Subcutaneous abdominal adipose tissue (tissue), 5 donors: ENCODE results near the gene MYL5.

Experiments used
- H3K27ac ChIP-seq: one replicate; pipeline ENCODE4 v1.7.0; 2013; ENCODE audit warnings: low read depth, mild to moderate bottlenecking, inconsistent platforms, low read length, moderate library complexity
- H3K27me3 ChIP-seq, 5 donors: one replicate each; pipeline ENCODE4 v1.7.0; 2013; ENCODE audit warnings: low read length in 5 of 5, inconsistent platforms in 1 of 5; ENCODE audit not compliant: control insufficient read depth in 5 of 5, insufficient read depth in 4 of 5
- H3K36me3 ChIP-seq, 5 donors: one replicate each; pipeline ENCODE4 v1.7.0; 2013; ENCODE audit warnings: low read length in 5 of 5; ENCODE audit not compliant: control insufficient read depth in 5 of 5, insufficient read depth in 5 of 5
- H3K4me1 ChIP-seq, 5 donors: one replicate each; pipeline ENCODE4 v1.7.0; 2013; ENCODE audit warnings: low read length in 5 of 5, mild to moderate bottlenecking in 3 of 5, moderate library complexity in 1 of 5; ENCODE audit not compliant: control insufficient read depth in 5 of 5, insufficient read depth in 5 of 5
- H3K4me3 ChIP-seq, 5 donors: one replicate each; pipeline ENCODE4 v1.7.0; 2013; ENCODE audit warnings: low read length in 5 of 5, low read depth in 1 of 5
- H3K9ac ChIP-seq, 5 donors: one replicate each; pipeline ENCODE4 v1.7.0; 2013; ENCODE audit warnings: low read length in 5 of 5, mild to moderate bottlenecking in 4 of 5, moderate library complexity in 3 of 5
- H3K9me3 ChIP-seq, 5 donors: one replicate each; pipeline ENCODE4 v1.7.0; 2013; ENCODE audit warnings: low read length in 5 of 5; ENCODE audit not compliant: control insufficient read depth in 5 of 5
- donor health status: healthy.
- donor health status: healthy.
- donor health status: healthy.
- donor health status: healthy.
- donor health status: healthy.

Gene MYL5

DNA sequence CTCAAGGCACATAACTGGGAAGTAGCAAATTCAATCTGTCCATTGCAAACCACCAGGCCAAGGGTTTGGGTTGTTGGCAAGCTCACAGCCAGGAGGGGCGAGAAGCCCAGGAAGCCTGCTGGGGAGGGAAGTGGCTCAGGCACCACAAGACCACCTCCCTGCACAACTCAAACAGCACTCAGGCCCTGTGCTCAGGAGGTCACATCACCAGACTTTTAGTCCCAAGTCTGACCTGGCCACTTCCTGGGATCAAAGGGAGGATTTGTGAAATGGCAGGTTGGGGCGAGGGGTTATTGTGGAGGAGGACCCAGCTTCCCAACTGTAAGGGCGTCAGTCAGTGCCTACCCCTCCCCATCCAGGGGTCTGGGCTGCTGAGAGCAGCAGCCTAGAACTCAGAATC is 2.6 kb upstream of the MYL5 start:
- Histone ChIP-seq H3K27ac (no peak overlapping the region), H3K9me3 (no peaks in the 10 kb centered on the region), H3K4me1 (peaks cover 2 to 24% (median 20%) of the 10 kb centered on the region in 5 donors), H3K36me3 (peaks cover 0 to 22% (median 19%) of the 10 kb centered on the region in 5 donors), H3K4me3 (no peak overlapping the region), H3K9ac (no peak overlapping the region), H3K27me3 (peaks cover 0 to 2% (median 0%) of the 10 kb centered on the region in 5 donors)

DNA sequence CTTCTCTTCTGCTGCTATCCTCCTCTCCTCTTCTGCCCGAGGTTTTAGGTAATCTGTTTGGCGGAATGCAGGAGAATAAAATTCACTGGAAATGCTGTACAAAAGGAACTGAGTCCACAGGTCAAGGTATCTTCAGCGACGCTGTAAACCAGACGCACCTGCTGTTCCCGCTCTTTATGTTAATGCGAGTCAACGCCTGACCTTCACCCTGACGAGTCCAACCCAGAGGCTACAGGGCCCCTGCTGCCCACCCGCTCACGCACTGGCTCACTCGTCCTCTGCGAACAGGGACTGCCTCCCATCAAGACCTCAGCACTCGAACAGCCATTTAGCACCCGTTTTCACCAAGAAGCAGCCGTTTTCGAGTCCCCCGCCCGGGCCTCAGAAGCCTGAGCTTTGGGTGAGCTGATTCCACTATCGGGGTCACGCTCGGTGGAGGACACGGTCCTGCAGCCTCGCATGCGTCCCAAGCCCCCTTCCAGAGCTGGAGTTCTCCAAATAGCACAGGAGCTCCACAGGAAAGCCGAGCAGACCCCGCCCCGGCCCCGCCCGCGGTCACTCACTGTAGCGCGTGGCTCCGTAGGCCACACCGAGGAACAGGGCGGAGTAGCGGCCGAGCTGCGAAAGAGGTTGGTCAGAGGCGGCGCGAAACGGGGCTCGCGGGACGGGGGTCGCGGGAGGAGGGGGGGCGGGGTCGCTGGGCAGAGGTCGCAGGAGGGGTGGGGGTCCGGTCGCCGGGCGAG is 822 bp upstream of the MYL5 start:
- H3K27me3 ChIP-seq, result no peaks in the 10 kb centered on the region
- H3K4me3 ChIP-seq, result peak overlapping the region; percentile 48 to 92 (median 72)
- peaks cover 0 to 22% (median 19%) of the 10 kb centered on the region in 5 donors for H3K36me3 ChIP-seq
- H3K4me1 ChIP-seq, result peaks cover 3 to 29% (median 25%) of the 10 kb centered on the region in 5 donors
- no peaks in the 10 kb centered on the region for H3K9me3 ChIP-seq
- H3K27ac ChIP-seq, result peak overlapping the region; percentile 30
- peak overlapping the region; percentile 16 to 90 (median 71) for H3K9ac ChIP-seq

DNA sequence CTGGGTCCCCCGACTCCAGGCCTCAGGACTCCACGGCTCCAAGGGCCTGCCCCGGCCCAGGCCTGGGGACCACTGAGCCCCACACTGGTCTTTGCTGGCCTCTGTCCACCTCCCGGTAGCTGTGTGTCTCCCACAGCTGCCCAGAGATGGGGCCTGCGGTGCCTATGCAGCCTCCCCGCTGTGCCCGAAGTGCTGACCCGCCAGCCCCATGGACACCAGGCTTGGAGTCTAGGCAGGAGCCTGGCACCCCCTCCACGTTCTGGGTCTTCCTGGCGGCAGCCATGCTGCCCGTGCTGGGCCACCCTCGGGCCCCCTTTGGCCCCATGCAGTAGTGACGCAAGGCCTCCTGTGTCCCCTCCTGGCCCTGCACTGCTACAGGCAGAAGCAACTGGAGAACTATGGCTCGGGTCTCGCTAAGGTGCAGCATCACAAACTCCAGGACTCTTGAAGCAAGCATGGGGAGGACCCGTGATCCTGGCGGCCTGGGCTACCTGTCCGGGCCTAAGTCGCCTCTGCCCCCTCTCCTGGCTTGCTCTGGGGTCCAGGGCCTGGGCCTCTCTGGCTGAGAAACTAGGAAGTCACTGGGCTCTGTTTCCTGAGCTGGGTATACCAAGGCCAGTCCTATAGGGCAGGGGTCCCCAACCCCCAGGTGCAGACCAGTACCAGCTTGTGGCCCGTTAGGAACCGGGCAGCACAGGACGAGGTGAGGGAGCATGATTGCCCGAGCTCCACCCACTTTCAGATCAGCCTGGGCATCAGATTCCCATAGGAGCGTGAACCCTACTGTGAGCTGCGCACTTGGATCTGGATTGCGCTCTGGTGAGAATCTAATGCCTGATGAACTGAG is 917 bp downstream of the MYL5 start:
- Histone ChIP-seq H3K9me3 (no peaks in the 10 kb centered on the region), H3K36me3 (peaks cover 0 to 22% (median 19%) of the 10 kb centered on the region in 5 donors), H3K4me3 (peak overlapping the region in 4 of 5 donors; percentile 76 to 92 (median 84)), H3K27me3 (no peaks in the 10 kb centered on the region), H3K9ac (peak overlapping the region; percentile 63 to 100 (median 99)), H3K4me1 (peaks cover 3 to 33% (median 26%) of the 10 kb centered on the region in 5 donors), H3K27ac (peak overlapping the region; percentile 97)

DNA sequence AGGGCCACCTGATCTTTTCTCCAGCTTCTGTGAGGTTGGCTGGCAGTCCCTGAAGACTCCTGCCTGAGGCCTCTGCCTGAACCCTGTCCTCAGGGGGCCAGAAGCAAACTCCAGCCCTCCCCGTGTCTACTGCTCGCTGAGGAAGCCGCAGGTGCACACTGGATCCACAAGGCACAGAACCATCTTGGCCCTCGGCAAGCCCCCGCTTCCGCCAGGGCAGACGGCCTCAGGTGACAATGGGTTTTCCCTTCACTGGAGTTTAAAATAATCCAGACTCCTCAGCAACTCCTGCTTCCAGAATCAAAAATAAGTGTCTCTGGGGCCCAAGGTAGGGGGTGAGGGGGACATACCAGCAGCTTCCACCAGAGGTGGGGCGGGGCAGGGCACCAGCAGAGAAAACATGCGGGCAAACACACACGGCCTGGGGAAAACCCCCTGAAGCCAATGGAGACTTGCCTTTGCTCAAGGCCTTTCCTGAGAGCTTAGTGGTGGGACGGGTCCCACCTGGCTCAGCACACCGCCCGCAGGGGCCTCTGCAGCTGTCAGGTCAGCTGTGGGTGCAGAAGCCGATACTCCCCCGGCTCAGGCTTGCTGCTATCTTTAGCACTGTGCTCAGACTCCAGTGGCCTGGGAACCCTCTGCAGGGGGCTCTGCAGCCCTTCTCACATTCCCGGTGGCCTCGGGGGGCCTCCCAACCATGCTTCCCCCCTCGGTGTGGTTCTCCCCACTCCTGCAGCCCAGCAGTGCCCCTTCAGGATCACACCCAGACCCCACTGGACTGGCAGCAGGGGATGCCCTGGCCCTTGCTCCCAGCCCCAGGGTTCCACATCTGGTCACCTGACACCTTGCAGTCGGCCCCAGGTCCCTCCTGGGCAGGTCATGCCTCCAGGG is 1.9 kb downstream of the MYL5 start:
- H3K9me3 ChIP-seq, result no peaks in the 10 kb centered on the region
- H3K9ac ChIP-seq, result no peak overlapping the region
- H3K4me3 ChIP-seq, result no peak overlapping the region
- peaks cover 0 to 15% (median 12%) of the 10 kb centered on the region in 5 donors for H3K36me3 ChIP-seq
- no peak overlapping the region for H3K27ac ChIP-seq
- H3K4me1 ChIP-seq, result peaks cover 3 to 42% (median 35%) of the 10 kb centered on the region in 5 donors
- no peaks in the 10 kb centered on the region for H3K27me3 ChIP-seq

DNA sequence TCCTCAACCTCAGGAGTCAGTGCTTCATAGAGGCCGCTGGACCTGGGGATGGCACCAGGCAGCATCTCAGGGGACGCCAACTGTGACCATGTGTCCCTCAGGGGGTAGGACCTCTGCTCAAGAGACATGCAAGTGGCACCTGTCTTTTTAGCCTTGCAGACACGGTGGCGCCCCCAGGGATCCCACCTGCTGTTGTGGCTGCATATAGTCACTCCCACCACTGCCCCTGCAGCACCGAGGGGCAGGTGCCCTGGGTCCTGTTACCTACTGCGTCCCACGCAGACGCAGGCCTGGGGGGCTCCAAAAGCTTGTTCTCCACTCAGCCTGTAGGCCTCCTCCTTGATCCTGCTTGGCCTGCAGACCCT is 2.5 kb downstream of the MYL5 start:
- H3K27ac ChIP-seq, result no peak overlapping the region

DNA sequence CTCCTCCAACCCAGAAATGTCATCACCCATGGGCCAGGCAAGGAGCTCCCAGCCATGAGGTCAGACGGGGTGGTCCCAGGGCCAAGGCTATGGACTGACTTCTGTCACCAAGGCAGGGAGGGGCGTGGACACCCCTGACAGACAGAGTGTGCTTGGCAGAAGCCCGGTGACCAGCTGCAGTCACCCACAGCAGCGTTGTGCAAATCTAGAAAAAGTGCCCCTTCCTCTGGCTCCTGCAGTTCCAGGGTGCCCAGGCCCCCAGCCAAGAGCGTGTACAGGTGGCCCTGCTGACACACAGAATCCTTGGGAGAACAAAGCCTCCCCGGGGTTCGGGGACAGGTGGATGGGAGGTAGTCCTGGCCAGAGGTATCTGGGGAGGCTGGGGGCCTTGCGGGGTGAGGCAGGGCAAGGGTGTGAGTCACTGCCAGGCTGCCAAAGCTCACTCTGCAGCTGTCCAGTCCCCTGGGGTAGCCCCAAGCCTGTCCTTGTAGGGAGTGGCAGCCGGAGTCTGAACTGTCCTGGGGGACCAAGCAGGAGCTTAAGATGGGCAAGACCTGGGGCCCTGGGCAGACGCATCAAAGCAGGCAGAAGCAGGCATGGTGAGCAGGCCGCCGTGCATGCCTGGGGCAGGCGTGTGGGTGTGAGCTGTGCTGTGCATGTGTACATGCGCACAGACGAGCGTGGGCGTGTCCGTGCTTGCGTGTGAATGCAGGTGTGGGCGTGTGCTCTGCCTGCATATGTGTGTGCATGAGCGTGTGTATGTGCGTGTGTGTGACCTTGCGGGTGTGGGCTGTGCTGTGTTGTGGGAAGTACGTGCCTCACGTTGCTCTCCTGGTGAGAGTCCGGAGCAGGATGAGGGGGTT is 3.3 kb downstream of the MYL5 start:
- Histone ChIP-seq H3K4me1 (peaks cover 3 to 45% (median 35%) of the 10 kb centered on the region in 5 donors), H3K36me3 (peaks cover 0 to under 1% (median 0%) of the 10 kb centered on the region in 5 donors), H3K9ac (no peak overlapping the region)

More for the DNA sequence above, 2.5 kb downstream of the MYL5 start:
- no peak overlapping the region for H3K4me3 ChIP-seq
- H3K27me3 ChIP-seq, result no peaks in the 10 kb centered on the region
- no peaks in the 10 kb centered on the region for H3K9me3 ChIP-seq
- peaks cover 3 to 45% (median 35%) of the 10 kb centered on the region in 5 donors for H3K4me1 ChIP-seq
- peaks cover 0 to 8% (median 6%) of the 10 kb centered on the region in 5 donors for H3K36me3 ChIP-seq
- no peak overlapping the region for H3K9ac ChIP-seq

DNA sequence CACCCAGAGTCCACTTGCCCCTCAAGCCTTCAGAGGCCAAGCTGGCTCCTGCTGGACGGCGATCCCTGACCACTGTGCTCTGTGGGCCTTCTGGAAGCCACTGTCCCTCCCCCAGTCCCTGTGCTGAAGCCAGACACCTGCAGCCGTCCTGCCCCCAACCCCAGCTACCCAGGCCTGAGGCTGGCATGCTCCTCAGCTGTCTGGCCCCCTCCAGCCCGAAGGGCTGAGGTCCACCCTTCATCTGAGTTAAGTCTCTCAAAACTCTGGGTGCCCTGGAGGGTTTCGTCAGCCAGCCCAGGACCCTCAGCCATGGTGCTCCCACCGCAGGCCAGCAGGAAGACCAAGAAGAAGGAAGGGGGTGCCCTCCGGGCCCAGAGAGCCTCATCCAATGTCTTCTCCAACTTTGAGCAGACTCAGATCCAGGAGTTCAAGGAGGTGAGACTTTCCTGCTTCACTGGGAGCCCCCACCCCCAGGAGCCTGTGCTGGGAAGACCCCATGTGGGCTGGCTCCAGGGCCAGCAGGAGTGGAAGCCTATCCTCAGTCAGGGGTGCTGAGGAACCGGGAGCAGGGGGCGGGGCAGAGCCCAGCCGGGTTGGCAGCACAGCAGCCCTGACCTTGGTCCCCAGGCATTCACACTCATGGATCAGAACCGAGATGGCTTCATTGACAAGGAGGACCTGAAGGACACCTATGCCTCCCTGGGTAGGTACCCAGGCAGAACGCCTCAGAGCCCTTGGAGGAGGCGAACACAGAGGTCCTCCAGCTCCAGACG is 4.2 kb downstream of the MYL5 start:
- H3K9ac ChIP-seq, result no peak overlapping the region
- no peaks in the 10 kb centered on the region for H3K27me3 ChIP-seq
- no peak overlapping the region for H3K27ac ChIP-seq
- H3K4me1 ChIP-seq, result peaks cover 2 to 46% (median 32%) of the 10 kb centered on the region in 5 donors
- no peaks in the 10 kb centered on the region for H3K9me3 ChIP-seq
- no peak overlapping the region for H3K4me3 ChIP-seq
- no peaks in the 10 kb centered on the region for H3K36me3 ChIP-seq

More for the DNA sequence above, 3.3 kb downstream of the MYL5 start:
- Histone ChIP-seq H3K9me3 (no peaks in the 10 kb centered on the region), H3K27me3 (no peaks in the 10 kb centered on the region), H3K4me3 (no peak overlapping the region), H3K27ac (no peak overlapping the region)

DNA sequence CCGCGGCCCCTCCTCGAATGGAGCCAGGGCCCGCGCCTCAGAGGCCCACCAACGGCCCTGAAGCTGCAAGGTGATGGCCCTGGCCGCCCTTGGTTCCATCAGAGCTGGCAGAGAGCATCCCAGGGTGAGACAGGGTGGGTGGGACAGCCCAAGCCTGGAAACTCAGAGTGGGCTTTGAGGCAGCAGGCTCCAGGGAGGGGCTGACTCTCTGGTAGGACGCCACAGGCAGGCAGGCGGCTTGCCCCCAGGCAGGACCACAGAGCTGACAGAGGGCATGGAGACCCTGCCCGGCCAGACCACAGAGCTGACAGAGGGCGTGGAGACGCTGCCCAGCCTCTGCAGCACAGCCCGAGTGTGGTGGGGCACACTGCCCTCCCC is 4.8 kb downstream of the MYL5 start:
- H3K27me3 ChIP-seq, result no peaks in the 10 kb centered on the region
- peak overlapping the region in 1 of 5 donors; percentile 25 for H3K9ac ChIP-seq
- no peak overlapping the region for H3K27ac ChIP-seq
- H3K36me3 ChIP-seq, result no peaks in the 10 kb centered on the region
- no peaks in the 10 kb centered on the region for H3K9me3 ChIP-seq
- H3K4me3 ChIP-seq, result no peak overlapping the region
- peaks cover 1 to 50% (median 36%) of the 10 kb centered on the region in 5 donors for H3K4me1 ChIP-seq
